SK-N-SH (cell line): Measurements from ENCODE around the gene BBS2. TPM values are rescaled to one million over a fixed set of nuclear protein-coding genes. Genes with fewer than 3 reads are reported as not detected.
A peak's percentile ranks its signal among the peaks of the same experiment; 100 is the strongest.

Source experiments
- CTCF ChIA-PET: fragments of 300-600, 350-600 bp; formaldehyde crosslinking; extraction: SDS; loops from one replicate; lab custom pipeline; 2021; lab: Yijun Ruan, JAX
- POLR2A ChIA-PET: fragments of 350-600 bp; sonication (Branson Sonifier 250); formaldehyde crosslinking; extraction: SDS; loops from one replicate; lab custom pipeline; 2020; ENCODE audit warnings: antibody characterized with exemption, inconsistent platforms; lab: Yijun Ruan, JAX
- DNase-seq: peaks from one replicate; pipeline ENCODE4 v3.0.0; 2012
- H2AFZ ChIP-seq: fragments of 200-600 bp; sonication (generic); 2 replicates; pipeline ENCODE4 v1.8.1; 2016; ENCODE audit warnings: antibody characterized with exemption, mild to moderate bottlenecking, low read depth
- H3F3A ChIP-seq: fragments of 200-600 bp; sonication (generic); replicated peaks from 2 replicates; pipeline ENCODE3; 2016; ENCODE audit warnings: antibody characterized with exemption, mild to moderate bottlenecking; ENCODE audit not compliant: insufficient read depth
- H3K27ac ChIP-seq, 2 experiments: fragments of 200-500 bp in 1 of 2; fragments of 200-600 bp in 1 of 2; sonication (Bioruptor generic) in 1 of 2; sonication (generic), shearing (Covaris generic) in 1 of 2; 2 replicates each; pipeline versions ENCODE4 v1.5.1 to v1.6.1; 2014 to 2016; ENCODE audit warnings: low read depth in 2 of 2, inconsistent platforms in 1 of 2, low read length in 1 of 2, mild to moderate bottlenecking in 1 of 2, mixed read lengths in 1 of 2
- H3K27me3 ChIP-seq: fragments of 200-600 bp; sonication (generic), shearing (Covaris generic); 2 replicates; pipeline ENCODE4 v1.6.1; 2016; ENCODE audit warnings: mixed run types; ENCODE audit not compliant: insufficient read depth
- H3K36me3 ChIP-seq, 2 experiments: fragments of 200-500 bp in 1 of 2; fragments of 200-600 bp in 1 of 2; sonication (Bioruptor generic) in 1 of 2; sonication (generic) in 1 of 2; replicated peaks in 1 of 2; 2 replicates each; pipeline versions ENCODE3 to v1.5.1; 2014 to 2016; ENCODE audit warnings: low read length in 1 of 2, mild to moderate bottlenecking in 1 of 2; ENCODE audit not compliant: insufficient read depth in 2 of 2, control insufficient read depth in 1 of 2
- H3K4me1 ChIP-seq, 2 experiments: fragments of 200-500 bp in 1 of 2; fragments of 200-600 bp in 1 of 2; sonication (Bioruptor generic) in 1 of 2; sonication (generic), shearing (Covaris generic) in 1 of 2; 2 replicates each; pipeline versions ENCODE4 v1.5.1 to v1.6.1; 2014 to 2016; ENCODE audit warnings: low read depth in 1 of 2, low read length in 1 of 2, mixed run types in 1 of 2; ENCODE audit not compliant: insufficient read depth in 2 of 2, control insufficient read depth in 1 of 2
- H3K4me2 ChIP-seq: fragments of 200-600 bp; sonication (generic), shearing (Covaris generic); 2 replicates; pipeline ENCODE4 v1.6.1; 2017; ENCODE audit warnings: mixed run types
- H3K4me3 ChIP-seq, 2 experiments: fragments of 200-500 bp in 1 of 2; fragments of 200-600 bp in 1 of 2; sonication (Bioruptor generic) in 1 of 2; sonication (generic), shearing (Covaris generic) in 1 of 2; 2 replicates each; pipeline versions ENCODE4 v1.5.1 to v1.8.1; 2014 to 2016; ENCODE audit warnings: low read depth in 2 of 2, inconsistent platforms in 1 of 2, low read length in 1 of 2, mild to moderate bottlenecking in 1 of 2, mixed read lengths in 1 of 2, moderate library complexity in 1 of 2
- H3K79me2 ChIP-seq: fragments of 200-600 bp; sonication (generic); 2 replicates; pipeline ENCODE4 v1.8.1; 2017; ENCODE audit warnings: mild to moderate bottlenecking; ENCODE audit not compliant: insufficient read depth
- H3K9ac ChIP-seq: fragments of 200-600 bp; sonication (generic); 2 replicates; pipeline ENCODE4 v1.6.1; 2017; ENCODE audit warnings: mixed run types
- H3K9me2 ChIP-seq: fragments of 200-600 bp; sonication (generic); 2 replicates; pipeline ENCODE4 v1.6.1; 2017; ENCODE audit warnings: mixed run types
- H3K9me3 ChIP-seq: fragments of 200-600 bp; sonication (generic); 2 replicates; pipeline ENCODE4 v1.6.1; 2017; ENCODE audit warnings: mixed run types, mild to moderate bottlenecking, moderate library complexity
- H4K20me1 ChIP-seq: fragments of 200-600 bp; sonication (generic); 2 replicates; pipeline ENCODE4 v1.6.1; 2017; ENCODE audit warnings: mild to moderate bottlenecking, mixed run types; ENCODE audit not compliant: insufficient read depth
- CHD2 ChIP-seq: fragments of 150-350 bp; IDR thresholded peaks from 2 replicates; pipeline ENCODE4 v1.6.1; 2018; ENCODE audit warnings: low read length; ENCODE audit not compliant: partially characterized antibody
- EP300 ChIP-seq, 2 experiments: IDR thresholded peaks; 2 replicates each; pipeline versions ENCODE4 v1.4.0 to v1.6.1; 2012; ENCODE audit warnings: borderline replicate concordance in 1 of 2, low read depth in 1 of 2, low read length in 1 of 2
- FOSL2 ChIP-seq: IDR thresholded peaks from 2 replicates; pipeline ENCODE4 v1.4.0; 2012; ENCODE audit warnings: low read depth, mild to moderate bottlenecking, moderate library complexity, borderline replicate concordance
- FOXJ3 ChIP-seq: sonication (generic); formaldehyde crosslinking; IDR thresholded peaks from 2 replicates; pipeline ENCODE4 v1.5.1; 2020; ENCODE audit warnings: mild to moderate bottlenecking, missing genetic modification reagents
- FOXM1 ChIP-seq: IDR thresholded peaks from 2 replicates; pipeline ENCODE4 v1.4.0; 2012; ENCODE audit warnings: low read depth, mild to moderate bottlenecking
- GATA2 ChIP-seq: sonication (generic); formaldehyde crosslinking; IDR thresholded peaks from 2 replicates; pipeline ENCODE4 v1.5.0; 2020; ENCODE audit warnings: mild to moderate bottlenecking, missing genetic modification reagents
- IRF3 ChIP-seq: fragments of 150-350 bp; IDR thresholded peaks from 2 replicates; pipeline ENCODE4 v1.6.1; 2016; ENCODE audit warnings: mild to moderate bottlenecking, low read depth, low read length
- JUND ChIP-seq: IDR thresholded peaks from 2 replicates; pipeline ENCODE4 v1.4.0; 2012
- MAX ChIP-seq: IDR thresholded peaks from 2 replicates; pipeline ENCODE4 v1.4.0; 2012; ENCODE audit warnings: low read depth
- MEF2A ChIP-seq: IDR thresholded peaks from 2 replicates; pipeline ENCODE4 v1.4.0; 2012; ENCODE audit warnings: low read depth, borderline replicate concordance
- RCOR1 ChIP-seq: fragments of 150-350 bp; IDR thresholded peaks from 2 replicates; pipeline ENCODE4 v1.6.1; 2017; ENCODE audit warnings: antibody characterized with exemption, low read length
- REST ChIP-seq: IDR thresholded peaks from 2 replicates; pipeline ENCODE4 v1.6.1; 2012; ENCODE audit warnings: mild to moderate bottlenecking, low read depth, low read length, moderate library complexity
- RXRA ChIP-seq: IDR thresholded peaks from 2 replicates; pipeline ENCODE4 v1.4.0; 2012; ENCODE audit warnings: low read depth, mild to moderate bottlenecking, borderline replicate concordance
- SMC3 ChIP-seq: IDR thresholded peaks from 2 replicates; pipeline ENCODE4 v1.6.1; 2012; ENCODE audit warnings: low read depth, low read length, improper control_type of control experiment
- TAF1 ChIP-seq: IDR thresholded peaks from 2 replicates; pipeline ENCODE4 v1.6.1; 2012; ENCODE audit warnings: low read depth, mild to moderate bottlenecking, low read length, moderate library complexity, borderline replicate concordance
- TCF12 ChIP-seq: IDR thresholded peaks from 2 replicates; pipeline ENCODE4 v1.4.0; 2012
- TEAD4 ChIP-seq: IDR thresholded peaks from 2 replicates; pipeline ENCODE4 v1.4.0; 2012; ENCODE audit warnings: mild to moderate bottlenecking, borderline replicate concordance; ENCODE audit not compliant: insufficient read depth
- USF1 ChIP-seq: IDR thresholded peaks from 2 replicates; pipeline ENCODE4 v1.4.0; 2012; ENCODE audit warnings: low read depth, borderline replicate concordance
- USF2 ChIP-seq: fragments of 150-350 bp; IDR thresholded peaks from 2 replicates; pipeline ENCODE4 v1.6.1; 2017; ENCODE audit warnings: antibody characterized with exemption, low read length, low read depth, borderline replicate concordance
- ZBTB33 ChIP-seq: IDR thresholded peaks from 2 replicates; pipeline ENCODE4 v1.4.0; 2012; ENCODE audit warnings: low read depth, borderline replicate concordance
- WGBS: methylation state at CpG from one replicate; pipeline ENCODE4 v1.1.6; 2017; ENCODE audit warnings: low lambda C conversion rate; 5-methylcytosine and 5-hydroxymethylcytosine counted together
- polyA plus RNA-seq, 3 experiments: library from polyadenylated mRNA; depleted of rRNA; stranded (reverse); fragments of >200 nt; gene quantifications; 2 replicates each; pipeline ENCODE4 v1.2.3, GENCODE V29; 2012

Gene BBS2
- polyA plus RNA-seq, 1 of the 3 experiments (the other 2 are of a cell fraction): 74.3 TPM

GRCh38 chr16:56462064-56462796 lies 57.6 kb downstream of the BBS2 start (continued):
- TF ChIP-seq REST (no peak), USF2 (no peak), GATA2 (CRISPR knock-in tag) (peak; percentile 80), MEF2A (no peak), TAF1 (no peak)

GRCh38 chr16:56460101-56460500 lies 59.7 kb downstream of the BBS2 start:
- no peak overlapping the region for H2AFZ ChIP-seq
- H3K4me1 ChIP-seq: no peaks in the 10 kb centered on the region; a peak in 2 of 4 replicates
- CTCF ChIA-PET: no interaction called here
- H3K27ac ChIP-seq: no peak overlapping the region
- peaks cover 8% of the 10 kb centered on the region for H3K79me2 ChIP-seq
- no peak overlapping the region for H3K4me2 ChIP-seq
- H3K9me2 ChIP-seq: no peaks in the 10 kb centered on the region
- POLR2A ChIA-PET: no interaction called here
- H3K4me3 ChIP-seq: no peak overlapping the region
- H3K9me3 ChIP-seq: no peaks in the 10 kb centered on the region
- H4K20me1 ChIP-seq: no peaks in the 10 kb centered on the region
- H3K36me3 ChIP-seq: peaks cover 78 to 83% of the 10 kb centered on the region in 2 experiments
- no peaks in the 10 kb centered on the region for H3F3A ChIP-seq
- no peak overlapping the region for H3K9ac ChIP-seq
- DNase-seq: no peak
- 95% methylated on average over 2 of the region's 2 CpGs for WGBS
- H3K27me3 ChIP-seq: no peaks in the 10 kb centered on the region
- TF ChIP-seq RCOR1 (no peak), JUND (no peak), EP300 (IDR thresholded peaks at IDR 0.05; ENCODE audit: borderline replicate concordance in 1 of 2, low read depth in 1 of 2, low read length in 1 of 2) (no peak), USF1 (no peak), MAX (no peak), RXRA (no peak), TAF1 (no peak), MEF2A (no peak), IRF3 (no peak), ZBTB33 (no peak), TCF12 (no peak), FOXJ3 (CRISPR knock-in tag) (no peak), SMC3 (no peak), USF2 (no peak), GATA2 (CRISPR knock-in tag) (no peak), FOXM1 (no peak), CHD2 (no peak), FOSL2 (no peak), TEAD4 (no peak)
